ENCODE data around the gene UBTD2.

The UBTD2 gene

DNA sequence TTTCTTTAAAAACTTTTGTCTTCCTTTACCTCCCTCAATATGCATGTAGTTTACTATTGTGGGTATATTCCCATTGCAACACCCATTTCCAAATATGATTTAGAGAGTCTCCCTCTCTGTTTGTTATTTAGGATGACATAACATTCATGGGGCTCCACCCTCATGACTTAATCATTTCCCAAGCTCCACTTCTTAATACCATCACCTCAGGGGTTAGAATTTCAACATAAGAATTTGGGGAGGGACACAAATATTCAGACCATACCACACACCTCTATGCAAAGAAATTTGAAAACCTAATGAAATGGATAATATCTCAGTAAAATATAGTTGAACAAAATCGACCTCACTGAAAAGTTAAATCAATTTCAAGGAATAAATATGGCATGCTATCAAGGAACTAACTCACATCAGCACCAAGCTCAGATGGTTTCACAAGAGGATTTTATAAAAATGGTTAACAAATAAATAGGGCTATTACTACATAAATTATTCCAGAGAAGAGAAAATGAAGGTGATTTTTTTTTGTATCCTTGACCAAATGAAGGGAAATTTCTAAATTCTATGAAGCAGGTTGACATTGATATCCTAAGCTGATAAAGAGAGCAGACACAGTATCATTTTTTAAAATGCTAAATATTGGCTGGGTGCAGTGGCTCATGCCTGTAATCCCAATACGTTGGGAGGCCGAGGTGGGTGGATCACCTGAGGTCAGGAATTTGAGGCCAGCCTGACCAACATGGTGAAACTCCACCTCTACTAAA, 20.2 kb upstream of the UBTD2 start:
- H3K4me3 ChIP-seq (ENCODE audit: low read length), result no peak overlapping the region
- TF ChIP-seq, protein P1, sequence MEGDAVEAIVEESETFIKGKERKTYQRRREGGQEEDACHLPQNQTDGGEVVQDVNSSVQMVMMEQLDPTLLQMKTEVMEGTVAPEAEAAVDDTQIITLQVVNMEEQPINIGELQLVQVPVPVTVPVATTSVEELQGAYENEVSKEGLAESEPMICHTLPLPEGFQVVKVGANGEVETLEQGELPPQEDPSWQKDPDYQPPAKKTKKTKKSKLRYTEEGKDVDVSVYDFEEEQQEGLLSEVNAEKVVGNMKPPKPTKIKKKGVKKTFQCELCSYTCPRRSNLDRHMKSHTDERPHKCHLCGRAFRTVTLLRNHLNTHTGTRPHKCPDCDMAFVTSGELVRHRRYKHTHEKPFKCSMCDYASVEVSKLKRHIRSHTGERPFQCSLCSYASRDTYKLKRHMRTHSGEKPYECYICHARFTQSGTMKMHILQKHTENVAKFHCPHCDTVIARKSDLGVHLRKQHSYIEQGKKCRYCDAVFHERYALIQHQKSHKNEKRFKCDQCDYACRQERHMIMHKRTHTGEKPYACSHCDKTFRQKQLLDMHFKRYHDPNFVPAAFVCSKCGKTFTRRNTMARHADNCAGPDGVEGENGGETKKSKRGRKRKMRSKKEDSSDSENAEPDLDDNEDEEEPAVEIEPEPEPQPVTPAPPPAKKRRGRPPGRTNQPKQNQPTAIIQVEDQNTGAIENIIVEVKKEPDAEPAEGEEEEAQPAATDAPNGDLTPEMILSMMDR (conservative IDR thresholded peaks at IDR 0.05; ENCODE audit: low read length), result no peak
- peak; percentile 48 for DNase-seq (ENCODE audit: low read depth)

DNA sequence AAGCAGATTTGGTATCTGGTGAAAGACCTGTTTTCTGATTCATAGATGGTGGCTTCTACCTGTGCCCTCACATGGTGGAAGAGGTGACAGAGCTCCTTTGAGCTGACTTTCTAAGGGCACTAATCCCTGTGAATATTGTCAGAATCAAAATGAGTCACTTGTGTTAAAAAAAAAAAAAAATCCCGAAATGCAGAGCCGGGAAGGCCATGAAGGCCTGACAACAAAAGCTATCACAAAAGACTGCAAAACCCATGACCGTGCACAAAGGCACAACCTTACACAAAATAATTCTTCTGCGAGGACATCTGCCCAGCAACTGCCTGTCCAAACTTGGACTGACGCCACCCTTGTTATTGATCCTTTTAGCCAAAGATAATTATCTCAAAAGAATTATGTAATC, 19.6 kb upstream of the UBTD2 start:
- H3K4me3 ChIP-seq (ENCODE audit: low read length), result no peak overlapping the region
- DNase-seq (ENCODE audit: low read depth), result no peak
- TF ChIP-seq, protein P1 (conservative IDR thresholded peaks at IDR 0.05; ENCODE audit: low read length), result no peak

GRCh38 chr5:172302047-172302710, 18.6 kb upstream of the UBTD2 start:
- TF ChIP-seq, protein P1 (conservative IDR thresholded peaks at IDR 0.05; ENCODE audit: low read length), result no peak
- no peak for DNase-seq (ENCODE audit: low read depth)
- no peak overlapping the region for H3K4me3 ChIP-seq (ENCODE audit: low read length)

GRCh38 chr5:172299916-172300439, 16.4 kb upstream of the UBTD2 start:
- H3K4me3 ChIP-seq (ENCODE audit: low read length), result no peak overlapping the region
- DNase-seq (ENCODE audit: low read depth), result no peak
- TF ChIP-seq, protein P1 (conservative IDR thresholded peaks at IDR 0.05; ENCODE audit: low read length), result no peak

DNA sequence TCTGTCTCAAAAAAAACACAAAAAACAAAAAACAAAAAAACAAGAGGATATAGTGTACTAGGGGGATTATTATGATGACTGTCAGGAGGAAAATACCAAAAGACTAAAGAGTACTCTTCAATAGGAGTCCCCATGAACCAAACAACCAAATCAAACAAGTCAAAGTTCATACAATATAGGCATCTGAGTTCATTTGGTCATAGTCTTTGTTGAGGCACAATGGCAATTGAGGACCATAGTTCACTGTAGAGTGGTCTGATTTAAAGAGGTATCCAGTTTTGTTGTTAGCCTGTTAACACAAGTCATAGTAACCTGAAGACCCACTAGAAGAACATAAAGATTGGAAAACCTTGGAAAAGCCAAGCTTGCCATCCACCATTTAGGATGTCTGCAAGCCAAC, 11.3 kb upstream of the UBTD2 start:
- no peak for DNase-seq (ENCODE audit: low read depth)
- TF ChIP-seq, protein P1 (conservative IDR thresholded peaks at IDR 0.05; ENCODE audit: low read length), result no peak
- H3K4me3 ChIP-seq (ENCODE audit: low read length), result no peak overlapping the region

DNA sequence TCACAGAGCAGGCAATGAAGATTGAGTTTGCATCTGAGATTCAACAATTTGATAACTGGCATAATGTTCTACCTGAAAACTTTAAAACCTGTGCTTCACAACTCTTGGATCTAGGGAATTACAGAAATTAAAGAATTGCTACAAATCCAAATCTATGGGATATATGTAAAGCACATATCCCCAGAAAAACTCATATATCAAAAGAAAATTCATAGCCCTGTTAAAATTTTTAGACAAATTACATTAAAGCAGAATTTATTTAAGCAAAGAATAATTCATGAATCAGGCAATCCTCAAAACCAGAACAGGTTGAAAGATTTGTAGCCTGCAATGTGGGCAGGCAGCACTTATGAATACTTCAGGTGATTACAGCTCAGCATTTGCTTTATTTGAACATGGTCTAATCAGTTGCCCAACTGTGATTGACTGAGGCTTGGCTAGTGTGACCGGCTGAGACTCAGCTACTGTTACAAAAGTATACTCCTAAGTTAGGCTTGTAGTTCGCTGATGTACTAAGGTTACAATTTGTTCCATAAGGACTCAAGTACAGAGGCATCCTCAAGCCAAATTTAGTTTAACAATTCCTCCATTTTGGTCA, 10.3 kb upstream of the UBTD2 start:
- TF ChIP-seq, protein P1 (conservative IDR thresholded peaks at IDR 0.05; ENCODE audit: low read length), result no peak
- no peak for DNase-seq (ENCODE audit: low read depth)
- H3K4me3 ChIP-seq (ENCODE audit: low read length), result no peak overlapping the region
